ENCODE measurements around the gene RASGRP3. TPM values are rescaled to one million over a fixed set of nuclear protein-coding genes. Genes with fewer than 3 reads are reported as not detected.

RASGRP3 gene
- total and polyA plus RNA-seq, 12 donors, result 14.9 to 77.4 (median 64.4) TPM

DNA sequence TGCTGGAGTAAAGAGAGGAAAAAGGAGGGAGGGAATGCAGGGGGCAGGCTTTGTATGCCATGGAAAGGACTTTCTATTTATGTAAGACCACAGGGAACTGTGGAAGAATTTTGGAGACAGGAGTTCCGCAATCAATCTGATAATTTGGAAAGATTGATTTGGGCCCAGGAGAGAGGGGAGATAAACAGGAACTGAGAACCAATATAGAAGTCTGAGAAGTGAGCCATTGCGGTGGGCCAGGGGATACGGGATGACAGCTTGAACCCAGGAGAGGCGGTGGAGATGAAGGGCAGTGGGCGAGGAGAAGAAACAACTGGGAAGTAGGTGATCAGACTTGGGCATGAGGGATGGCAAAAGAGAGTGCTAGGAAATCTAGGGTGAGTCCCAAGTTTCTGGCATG lies 23.7 kb downstream of the RASGRP3 start:
- Histone ChIP-seq H3K27ac (peak overlapping the region in 1 of 10 donors; percentile 43), H3K27me3 (no peaks in the 10 kb centered on the region), H3K4me3 (no peak overlapping the region), H3K36me3 (no peaks in the 10 kb centered on the region), H3K4me1 (peaks cover 0 to 72% (median 49%) of the 10 kb centered on the region in 9 donors), H3K9me3 (no peaks in the 10 kb centered on the region)
- TF ChIP-seq CTCF (IDR thresholded peaks at IDR 0.05), result no peak
- ATAC-seq (no peak), DNase-seq (no peak)
- WGBS, 2 donors, result 83% methylated on average over 5 of the region's 5 CpGs
- intact Hi-C loops (cut with DNase I), result no loop called here

GRCh38 chr2:33502025-33502424 lies 25.6 kb downstream of the RASGRP3 start:
- H3K9me3 ChIP-seq, result no peaks in the 10 kb centered on the region
- H3K4me1 ChIP-seq, result peaks cover 0 to 62% (median 44%) of the 10 kb centered on the region in 9 donors
- no peaks in the 10 kb centered on the region for H3K36me3 ChIP-seq
- intact Hi-C loops (cut with DNase I), result no loop called here
- WGBS, 2 donors, result 78 to 92% methylated on average over 2 of the region's 2 CpGs
- H3K4me3 ChIP-seq, result no peak overlapping the region
- ATAC-seq (no peak), DNase-seq (no peak)
- TF ChIP-seq CTCF (IDR thresholded peaks at IDR 0.05), result no peak
- H3K27me3 ChIP-seq, result no peaks in the 10 kb centered on the region
- no peak overlapping the region for H3K27ac ChIP-seq

DNA sequence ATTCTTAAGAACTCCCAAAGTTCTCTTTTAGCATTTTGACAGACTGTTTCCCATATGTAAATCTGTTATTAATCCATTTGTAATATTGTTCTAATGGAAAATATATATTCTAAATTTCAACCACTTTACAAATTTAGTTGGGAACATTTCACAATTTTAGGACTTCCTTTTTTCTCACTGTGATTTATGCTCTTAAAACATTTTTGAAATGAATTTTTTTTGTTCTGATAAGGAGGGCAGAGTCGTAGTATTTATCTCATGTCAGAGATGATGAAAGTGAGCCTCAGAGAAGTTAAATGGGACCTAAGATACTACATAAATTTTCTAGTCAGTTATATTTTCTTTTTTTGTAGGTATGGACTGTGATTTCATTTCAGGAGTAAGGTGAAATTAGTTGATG lies 26.6 kb downstream of the RASGRP3 start:
- no peak for ATAC-seq

DNA sequence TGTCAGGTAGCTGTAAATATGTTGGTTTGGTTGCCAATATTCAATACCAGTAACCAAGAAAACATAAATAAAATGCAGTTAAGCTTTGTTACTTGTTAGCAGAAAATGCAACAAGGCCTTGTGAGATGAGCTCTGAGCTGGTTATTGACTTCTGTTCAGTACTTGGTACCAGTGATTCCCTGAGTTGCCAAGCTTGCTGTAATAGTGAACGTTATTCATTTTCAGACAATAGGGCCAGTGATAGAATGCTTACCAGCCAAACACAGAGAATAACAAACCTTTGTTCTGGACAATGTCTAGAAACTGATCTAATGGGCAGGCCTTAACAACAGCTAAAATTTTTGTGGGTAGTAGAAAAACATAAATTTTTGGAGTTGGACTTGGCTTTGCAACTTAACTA lies 29.5 kb downstream of the RASGRP3 start:
- 38 to 50% methylated on average over 1 of the region's 1 CpG for WGBS, 2 donors
- Histone ChIP-seq H3K27ac (no peak overlapping the region), H3K27me3 (no peaks in the 10 kb centered on the region), H3K4me1 (peaks cover 0 to 60% (median 28%) of the 10 kb centered on the region in 9 donors), H3K9me3 (no peaks in the 10 kb centered on the region), H3K4me3 (no peak overlapping the region), H3K36me3 (no peaks in the 10 kb centered on the region)
- ATAC-seq (no peak), DNase-seq (no peak)
- TF ChIP-seq CTCF (IDR thresholded peaks at IDR 0.05), result no peak
- intact Hi-C loops (cut with DNase I), result no loop called here

More for the DNA sequence above, 26.6 kb downstream of the RASGRP3 start:
- Histone ChIP-seq H3K9me3 (no peaks in the 10 kb centered on the region), H3K36me3 (no peaks in the 10 kb centered on the region), H3K27ac (no peak overlapping the region), H3K4me1 (peaks cover 0 to 55% (median 34%) of the 10 kb centered on the region in 9 donors), H3K27me3 (no peaks in the 10 kb centered on the region), H3K4me3 (no peak overlapping the region)
- WGBS, 2 donors, result 29% methylated on average over 1 of the region's 1 CpG
- TF ChIP-seq CTCF (IDR thresholded peaks at IDR 0.05), result no peak
- intact Hi-C loops (cut with DNase I), result no loop called here
- DNase-seq, result no peak

Data from heart right ventricle (tissue), 16 donors.